Measurements from ENCODE around the gene KIZ.

DNA sequence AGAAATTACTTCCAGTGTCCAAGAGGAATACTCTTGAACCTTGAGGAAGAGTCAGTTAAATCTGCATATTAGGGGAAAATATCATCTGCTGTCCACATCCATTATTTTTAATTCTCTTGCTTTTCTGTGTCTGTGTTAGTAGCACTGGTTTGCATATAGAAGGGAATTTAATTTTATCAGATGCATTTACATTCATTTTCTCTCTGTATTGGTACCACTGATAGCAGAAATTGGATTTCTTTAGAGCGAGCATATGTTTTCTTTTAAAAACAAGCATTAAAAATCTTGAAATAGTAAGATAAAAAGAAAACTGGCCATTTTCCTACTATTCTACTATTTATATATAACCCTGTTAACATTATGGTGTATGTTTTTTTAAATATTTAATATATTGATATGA is 83.8 kb downstream of the KIZ start:
- no peak for TF ChIP-seq CTCF (IDR thresholded peaks at IDR 0.05; ENCODE audit: low read depth, low read length)
- no peak for TF ChIP-seq POLR2A (IDR thresholded peaks at IDR 0.05; ENCODE audit: extremely low read depth, insufficient read length)

Measured in NB4 (cell line).